Heart left ventricle (tissue), 13 donors: ENCODE results near the gene PLCB1.

ENCODE experiments used
- POLR2A ChIP-seq, 2 donors: fragments of 450-650 bp; IDR thresholded peaks; one replicate each; pipeline ENCODE4 v1.6.1; 2017; ENCODE audit warnings: antibody characterized with exemption in 2 of 2, mild to moderate bottlenecking in 2 of 2, moderate library complexity in 2 of 2
- TF ChIP-seq, protein P1 (sequence below), 12 donors: fragments of 200-600 bp; sonication (generic) in 4 of 12; IDR thresholded peaks; one replicate each; pipeline versions ENCODE4 v1.5.0 to v1.8.0; 2018 to 2022; ENCODE audit warnings: antibody characterized with exemption in 12 of 12, mild to moderate bottlenecking in 5 of 12
- donor health status: ischemic (EF 13 %, LVEDD 7.1; RV severe dilation, severe dysfunction).
- donor health status: DM: no; HTN: yes; CAD: no.
- donor health status: DM: no; HTN: no; CAD: no.
- donor health status: ischemic (EF 25% LVEDD 6.9; RV normal size, moderate dysfunction).
- donor health status: ischemic (EF 25% LVEDD 5.7; RV mildly dilated, moderate dysfunction).
- donor health status: ischemic (EF 35%, LVEDD 5.7; RV mildly dilated, moderate dysfunction).
- donor health status: nonischemic (EF 11% LVEDD 7.7; RV severe dilation, severe dysfunction).
- donor health status: DM: yes; HTN: yes; CAD: no.
- donor health status: PGD.
- donor health status: ischemic (EF 29% LVEDD 5.4; RV normal size, mild dysfunction).
- donor health status: nonischemic (EF 23%, LVEDD 6.1; RV moderate dilation, normal function).

DNA sequence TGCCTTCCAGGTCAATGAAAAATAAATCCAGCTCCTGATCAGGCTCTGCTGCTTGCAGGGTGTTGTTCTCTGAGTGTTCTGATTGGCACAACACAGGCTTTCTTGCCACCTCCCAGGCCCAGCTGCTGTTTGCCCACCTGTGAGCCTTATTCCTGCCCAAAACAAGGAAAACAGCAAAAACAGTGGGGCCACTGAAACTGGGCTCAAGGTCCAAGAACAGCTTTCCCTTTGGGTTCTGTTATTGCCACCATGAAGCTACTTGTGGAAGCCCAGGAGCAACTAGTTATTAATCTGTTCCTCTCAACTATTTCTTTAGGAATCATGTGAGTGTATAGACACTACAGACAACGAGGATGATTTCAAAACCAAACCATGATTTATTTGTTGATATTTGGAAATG, 159.1 kb downstream of the PLCB1 start:
- TF ChIP-seq POLR2A (IDR thresholded peaks at IDR 0.05) = no peak
- TF ChIP-seq, protein P1, sequence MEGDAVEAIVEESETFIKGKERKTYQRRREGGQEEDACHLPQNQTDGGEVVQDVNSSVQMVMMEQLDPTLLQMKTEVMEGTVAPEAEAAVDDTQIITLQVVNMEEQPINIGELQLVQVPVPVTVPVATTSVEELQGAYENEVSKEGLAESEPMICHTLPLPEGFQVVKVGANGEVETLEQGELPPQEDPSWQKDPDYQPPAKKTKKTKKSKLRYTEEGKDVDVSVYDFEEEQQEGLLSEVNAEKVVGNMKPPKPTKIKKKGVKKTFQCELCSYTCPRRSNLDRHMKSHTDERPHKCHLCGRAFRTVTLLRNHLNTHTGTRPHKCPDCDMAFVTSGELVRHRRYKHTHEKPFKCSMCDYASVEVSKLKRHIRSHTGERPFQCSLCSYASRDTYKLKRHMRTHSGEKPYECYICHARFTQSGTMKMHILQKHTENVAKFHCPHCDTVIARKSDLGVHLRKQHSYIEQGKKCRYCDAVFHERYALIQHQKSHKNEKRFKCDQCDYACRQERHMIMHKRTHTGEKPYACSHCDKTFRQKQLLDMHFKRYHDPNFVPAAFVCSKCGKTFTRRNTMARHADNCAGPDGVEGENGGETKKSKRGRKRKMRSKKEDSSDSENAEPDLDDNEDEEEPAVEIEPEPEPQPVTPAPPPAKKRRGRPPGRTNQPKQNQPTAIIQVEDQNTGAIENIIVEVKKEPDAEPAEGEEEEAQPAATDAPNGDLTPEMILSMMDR (IDR thresholded peaks at IDR 0.05) = no peak
